Islet precursor cell (in vitro differentiated cells): ENCODE measurements around the gene ACO2.
A peak's percentile ranks its signal among the peaks of the same experiment; 100 is the strongest.

Experiments
- DNase-seq: peaks from one replicate; pipeline ENCODE4 v3.0.0-alpha.2; 2018

ACO2 gene

DNA sequence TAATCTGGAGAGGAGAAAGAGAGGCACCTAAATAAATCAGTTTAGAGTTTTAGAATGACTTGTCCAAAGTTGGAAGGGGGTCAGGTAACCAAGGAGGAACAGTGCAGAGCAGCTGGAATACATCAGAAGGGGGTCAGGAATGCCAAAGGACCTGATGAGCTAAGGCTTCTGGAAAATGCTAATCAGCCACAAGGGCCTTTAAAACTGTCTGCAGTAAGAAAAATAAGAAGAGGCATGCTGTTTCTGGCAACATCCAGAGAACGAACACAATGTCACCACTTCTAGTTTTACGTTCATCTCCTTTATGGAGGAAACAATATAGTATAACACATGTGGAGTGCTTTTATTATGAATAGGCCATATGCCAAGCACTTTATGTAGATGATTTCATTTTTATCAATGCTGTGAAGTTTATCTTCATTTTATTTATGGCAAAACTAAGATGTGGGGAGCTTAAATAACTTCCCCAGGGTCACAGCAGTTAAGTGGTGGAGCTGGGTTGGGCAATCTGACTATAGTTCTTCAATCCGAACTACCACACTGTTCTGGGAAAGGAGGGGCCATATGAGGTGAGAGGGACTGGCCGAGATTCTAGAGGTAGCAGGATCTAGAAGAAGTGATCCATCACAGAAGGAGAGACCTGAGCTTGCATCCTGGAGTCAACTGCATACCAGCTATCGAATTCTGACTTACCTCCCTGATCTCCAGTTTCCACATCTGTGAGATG is 22.6 kb downstream of the ACO2 start:
- DNase-seq, result no peak

DNA sequence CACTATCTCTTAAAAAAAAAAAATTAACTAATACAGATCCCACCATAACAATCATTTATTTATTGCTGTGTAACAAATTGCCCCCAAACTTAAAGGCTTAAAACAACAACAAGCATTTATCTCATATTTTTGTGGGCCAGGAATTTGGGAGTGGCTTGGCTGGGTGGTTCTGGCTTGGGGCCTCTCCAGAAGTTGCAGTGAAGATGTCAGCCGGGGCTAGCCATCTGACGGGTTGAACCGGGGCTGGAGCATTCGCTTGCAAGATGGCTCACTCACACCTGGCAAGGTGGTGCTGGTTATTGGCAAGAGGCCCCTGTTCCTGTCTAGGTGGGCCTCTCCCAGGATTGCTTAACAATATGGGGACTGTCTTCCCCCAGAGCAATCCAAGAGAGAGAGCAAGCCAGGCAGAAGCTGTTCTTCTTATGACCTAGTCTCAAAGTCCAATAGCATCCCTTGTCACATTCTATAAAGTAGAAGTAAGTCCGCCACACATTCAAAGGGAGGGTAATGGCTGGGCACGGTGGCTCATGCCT is 29.5 kb downstream of the ACO2 start:
- no peak for DNase-seq

DNA sequence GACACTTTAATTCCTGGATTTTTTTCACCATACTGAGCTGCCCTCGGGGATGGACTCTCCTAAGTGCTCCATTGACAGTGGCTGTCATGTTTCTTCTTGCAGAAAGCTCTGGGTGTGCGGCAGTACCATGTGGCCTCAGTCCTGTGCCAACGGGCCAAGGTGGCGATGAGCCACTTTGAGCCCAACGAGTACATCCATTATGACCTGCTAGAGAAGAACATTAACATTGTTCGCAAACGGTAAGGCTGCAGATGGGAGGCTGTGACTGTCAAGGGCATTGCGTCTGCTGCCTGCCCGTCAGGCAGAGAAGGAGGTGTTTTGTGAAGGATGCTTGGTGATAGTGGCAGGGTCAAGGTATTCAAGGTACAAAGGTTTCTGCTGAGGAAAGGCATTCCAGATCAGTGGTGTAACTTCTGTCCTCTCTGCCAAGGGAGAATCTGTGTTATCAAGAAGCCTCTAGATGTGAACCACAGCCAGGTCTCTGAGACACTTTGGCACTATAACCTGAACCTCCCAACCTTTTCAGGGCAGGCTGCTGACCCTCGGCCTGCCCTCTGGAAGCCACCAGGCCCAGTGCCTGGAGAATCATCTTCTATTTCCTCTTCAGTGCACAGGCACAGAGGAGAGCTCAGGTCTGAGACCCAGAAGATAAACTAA is 30.8 kb downstream of the ACO2 start:
- DNase-seq, result no peak

- no peak for DNase-seq
Observed at GRCh38 chr22:41500303-41500702, 31.4 kb downstream of the ACO2 start.

- DNase-seq, result no peak
Observed at GRCh38 chr22:41501209-41501608, 32.3 kb downstream of the ACO2 start.

DNA sequence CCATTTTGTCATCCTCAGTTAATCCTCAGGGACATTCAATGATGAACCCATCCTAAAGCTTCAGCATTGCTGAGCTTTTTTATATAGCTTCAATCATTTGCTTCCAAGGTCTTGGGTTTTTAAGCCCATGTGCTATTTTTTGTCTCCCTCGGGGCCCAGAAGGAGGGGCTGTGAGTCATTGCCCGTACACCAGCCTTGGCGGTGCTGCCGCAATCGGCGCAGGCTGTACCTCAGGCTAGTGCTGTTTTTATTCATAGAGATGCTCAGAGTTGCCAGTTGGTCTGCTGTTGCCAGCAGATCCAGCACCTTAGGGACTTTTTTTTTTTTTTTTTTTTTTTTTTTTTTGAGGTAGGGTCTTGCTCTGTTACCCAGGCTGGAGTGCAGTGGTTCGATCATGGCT is 35.5 kb downstream of the ACO2 start:
- DNase-seq, result no peak

- no peak for DNase-seq
Observed at GRCh38 chr22:41504816-41505215, 35.9 kb downstream of the ACO2 start.

DNA sequence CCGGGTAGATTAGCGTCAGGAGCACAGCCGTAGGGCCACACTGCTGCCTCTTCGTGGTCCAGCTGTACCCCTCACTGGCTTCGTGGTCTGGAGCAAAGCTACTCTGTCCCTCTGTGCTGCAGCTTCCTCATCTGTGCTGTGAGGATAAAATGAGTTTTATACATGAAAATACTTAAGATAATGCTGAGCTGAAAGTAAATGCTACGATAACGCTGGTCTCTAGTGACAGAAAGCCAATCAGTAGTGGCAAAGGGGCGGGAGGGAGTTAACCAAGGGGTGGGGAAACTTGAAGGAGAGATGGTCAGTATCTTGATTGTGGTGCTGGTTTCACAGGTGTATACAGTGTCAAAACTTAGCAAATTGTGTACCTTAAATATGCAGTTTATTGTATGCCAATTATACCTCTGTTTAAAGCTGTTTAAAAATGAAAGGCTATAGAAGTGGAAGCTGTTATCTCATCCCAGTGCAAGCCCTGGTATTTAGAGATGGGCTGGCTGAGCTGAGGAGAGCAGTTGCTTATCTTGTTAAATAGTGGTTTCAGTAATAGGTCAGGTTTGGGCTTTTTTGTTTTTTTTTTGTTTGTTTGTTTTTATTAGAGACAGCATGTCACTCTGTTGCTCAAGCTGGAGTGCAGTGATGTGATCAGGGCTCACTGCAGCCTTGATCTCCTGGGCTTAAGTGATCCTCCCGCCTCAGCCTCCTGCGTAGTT is 36.7 kb downstream of the ACO2 start:
- DNase-seq, result no peak

- no peak for DNase-seq
Observed at GRCh38 chr22:41507330-41508063, 38.6 kb downstream of the ACO2 start.

DNA sequence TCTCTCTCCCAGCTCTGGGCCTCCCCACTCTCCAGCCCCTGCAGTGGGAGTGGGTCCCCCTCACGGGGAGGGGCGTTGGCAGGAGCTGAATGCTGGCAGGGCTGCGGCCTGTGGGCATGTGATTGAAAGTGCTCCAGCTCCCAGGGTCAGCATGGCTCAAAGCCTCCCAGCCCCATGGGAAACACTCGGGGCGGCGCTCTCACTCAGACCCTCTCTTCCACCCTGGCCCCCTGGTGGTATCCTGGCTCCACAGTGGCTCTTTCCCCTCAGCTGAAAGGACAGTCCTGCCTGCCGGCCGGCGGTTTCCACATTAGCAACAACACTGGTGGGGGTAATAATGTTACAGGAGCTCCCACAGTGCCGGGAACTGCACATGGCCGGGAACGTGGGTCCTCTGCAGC is 39.9 kb downstream of the ACO2 start:
- DNase-seq, result no peak

DNA sequence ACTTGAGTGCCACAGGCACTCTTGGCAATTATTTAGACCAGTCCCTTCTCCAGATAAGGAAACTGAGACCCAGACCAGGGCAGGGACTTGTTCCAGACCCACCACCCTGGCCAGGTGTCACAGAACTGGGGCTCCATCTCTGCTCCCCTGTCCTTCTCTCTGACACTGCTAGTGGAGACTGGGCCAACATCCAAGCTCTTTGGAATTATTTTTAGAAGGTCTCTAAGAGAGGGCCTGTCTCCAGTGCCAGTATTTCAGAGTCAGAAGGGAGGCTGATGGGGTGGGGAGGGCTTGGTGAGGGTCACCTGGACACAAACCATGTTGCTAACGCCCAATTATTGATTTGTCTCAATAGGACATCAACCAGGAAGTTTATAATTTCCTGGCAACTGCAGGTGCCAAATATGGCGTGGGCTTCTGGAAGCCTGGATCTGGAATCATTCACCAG is 42.6 kb downstream of the ACO2 start:
- DNase-seq, result no peak

DNA sequence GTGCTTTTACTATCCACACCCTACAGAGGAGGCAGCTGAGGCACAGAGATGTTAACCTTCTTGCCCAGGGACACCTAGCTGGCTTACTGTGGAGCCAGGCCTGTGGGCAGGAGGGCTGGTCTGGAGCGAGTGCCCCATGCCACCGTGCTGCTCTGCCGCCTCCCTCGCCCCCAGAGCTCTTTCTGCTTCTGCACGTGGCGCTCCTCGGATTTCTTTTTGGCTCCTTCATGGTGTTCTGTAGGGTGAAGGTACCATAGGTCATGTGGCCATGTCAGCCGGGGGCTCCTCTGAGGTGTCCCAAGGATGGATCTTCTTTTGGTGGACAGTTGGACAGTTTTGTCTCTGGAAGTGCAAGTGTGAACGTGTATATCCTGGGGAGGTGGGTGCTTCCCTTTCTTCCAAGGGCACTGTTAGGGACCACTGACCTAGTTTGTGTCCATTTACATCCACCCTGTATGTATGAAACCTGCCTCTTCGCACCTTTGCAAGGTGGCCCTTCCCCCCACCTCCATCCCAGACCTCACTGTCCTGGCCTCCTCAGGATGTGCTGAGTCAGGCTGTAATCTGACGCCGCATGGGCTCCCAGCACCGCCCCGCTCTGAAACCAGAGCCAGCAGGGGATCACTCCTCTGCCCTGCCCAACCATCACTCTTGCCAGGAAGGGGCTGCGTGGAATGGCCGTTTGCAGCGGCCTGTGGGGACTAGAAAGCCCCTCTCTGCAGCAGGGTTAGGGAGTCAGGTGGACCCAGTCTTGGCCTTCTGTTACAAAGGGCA is 43.7 kb downstream of the ACO2 start:
- peak; percentile 91 for DNase-seq

DNA sequence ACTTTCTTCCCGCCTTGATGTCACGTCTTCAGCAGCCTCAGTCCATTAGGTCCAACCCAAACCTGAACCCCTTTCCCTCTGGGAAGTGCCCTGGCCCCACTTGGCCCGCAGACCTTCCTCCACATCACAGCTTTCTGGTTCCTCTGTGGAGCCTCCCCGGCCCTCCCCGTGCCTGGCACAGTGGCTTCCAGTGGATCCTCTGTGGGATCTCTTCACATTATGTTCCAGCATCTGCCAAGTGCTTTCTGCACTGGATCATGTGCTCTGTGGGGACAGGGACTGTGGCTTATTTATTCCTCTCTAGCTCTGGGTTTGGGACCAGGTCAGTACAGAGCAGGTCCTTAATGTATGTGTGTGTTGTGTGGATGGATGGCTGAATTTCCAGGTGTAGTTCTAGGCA is 44.5 kb downstream of the ACO2 start:
- DNase-seq, result no peak

- no peak for DNase-seq
Observed at GRCh38 chr22:41516462-41516861, 47.5 kb downstream of the ACO2 start.

GRCh38 chr22:41517172-41518047 is 48.5 kb downstream of the ACO2 start:
- peak; percentile 77 for DNase-seq

DNA sequence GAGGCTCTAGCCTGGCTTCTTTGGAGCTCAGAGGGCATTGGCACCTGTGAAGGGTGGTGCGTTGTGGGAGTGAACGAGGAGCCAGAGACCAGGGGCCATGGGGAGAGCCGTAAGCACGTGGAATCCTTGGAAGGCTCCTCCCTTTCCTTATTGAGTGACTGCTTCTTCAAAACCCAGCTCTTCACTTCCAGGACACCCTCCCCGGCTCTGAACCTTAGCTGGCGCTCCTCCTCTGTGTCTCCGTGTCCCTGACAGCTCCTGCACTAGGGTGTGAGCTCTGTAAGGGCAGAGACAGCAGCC is 49.1 kb downstream of the ACO2 start:
- no peak for DNase-seq

DNA sequence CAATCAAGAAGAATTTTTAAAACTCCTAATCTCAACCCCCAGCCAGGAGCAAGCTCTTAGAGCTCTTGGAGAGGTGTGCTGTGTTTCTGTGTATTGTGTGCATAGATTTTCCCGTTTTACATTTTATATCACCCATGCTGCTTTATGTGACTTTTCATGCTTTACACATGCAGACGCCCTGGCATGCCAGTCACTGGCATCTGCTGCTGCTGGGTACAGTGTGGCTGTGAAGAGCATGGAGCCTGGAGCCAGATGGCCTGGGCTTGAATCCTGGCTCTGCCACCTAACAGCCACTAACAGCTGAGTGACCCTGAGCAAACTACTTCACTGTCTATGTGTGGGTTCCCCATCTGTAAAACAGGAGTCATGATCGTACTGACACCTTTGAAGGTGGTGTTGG is 52.2 kb downstream of the ACO2 start:
- no peak for DNase-seq

DNA sequence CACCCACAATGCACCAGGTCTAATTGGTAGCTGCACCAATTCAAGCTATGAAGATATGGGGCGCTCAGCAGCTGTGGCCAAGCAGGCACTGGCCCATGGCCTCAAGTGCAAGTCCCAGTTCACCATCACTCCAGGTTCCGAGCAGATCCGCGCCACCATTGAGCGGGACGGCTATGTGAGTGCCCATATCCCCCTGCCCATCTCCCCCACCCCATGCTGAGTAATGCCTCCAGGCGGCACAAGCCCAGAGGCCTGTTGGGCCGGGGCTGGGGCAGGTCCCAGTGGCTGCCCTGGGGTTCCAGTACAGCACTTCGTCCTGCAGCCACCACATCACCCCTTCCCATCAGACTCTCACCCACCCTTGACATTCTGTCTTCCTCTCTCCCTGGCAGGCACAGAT is 53.9 kb downstream of the ACO2 start:
- no peak for DNase-seq

- DNase-seq, result no peak
Observed at GRCh38 chr22:41523464-41524221, 54.7 kb downstream of the ACO2 start.

DNA sequence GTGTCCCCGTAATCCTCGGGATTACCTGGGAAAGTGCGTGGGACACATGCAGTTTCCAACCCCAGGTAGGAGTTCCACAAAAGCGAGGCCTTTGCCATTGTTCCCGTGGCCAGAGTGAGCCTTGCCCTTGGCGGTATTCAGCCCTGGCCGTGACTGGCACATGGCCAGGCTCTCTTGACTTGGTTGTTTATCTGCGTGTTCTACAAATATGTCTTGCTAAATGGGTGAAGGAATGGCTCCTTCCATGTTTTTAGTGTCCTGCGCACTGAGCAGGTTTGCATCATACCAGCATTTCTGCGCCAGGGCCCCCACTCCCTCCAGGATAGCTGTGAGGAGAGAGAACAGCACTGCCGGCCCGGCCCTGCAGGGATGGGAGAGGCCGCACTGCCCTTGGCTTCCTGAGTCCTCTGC is 55.3 kb downstream of the ACO2 start:
- DNase-seq, result no peak
